Measurements from ENCODE around the gene RD3L. TPM values are rescaled to one million over a fixed set of nuclear protein-coding genes. Genes with fewer than 3 reads are reported as not detected.
"Not testable (repeated sequence)": the region's sequence is repeated elsewhere in the genome, so short reads cannot be mapped to it uniquely, and the experiment has no call there.

Gene RD3L
- not detected for total RNA-seq
- long read RNA-seq, donor 1 = 0 reads
- long read RNA-seq, donor 2 = 0 reads

DNA sequence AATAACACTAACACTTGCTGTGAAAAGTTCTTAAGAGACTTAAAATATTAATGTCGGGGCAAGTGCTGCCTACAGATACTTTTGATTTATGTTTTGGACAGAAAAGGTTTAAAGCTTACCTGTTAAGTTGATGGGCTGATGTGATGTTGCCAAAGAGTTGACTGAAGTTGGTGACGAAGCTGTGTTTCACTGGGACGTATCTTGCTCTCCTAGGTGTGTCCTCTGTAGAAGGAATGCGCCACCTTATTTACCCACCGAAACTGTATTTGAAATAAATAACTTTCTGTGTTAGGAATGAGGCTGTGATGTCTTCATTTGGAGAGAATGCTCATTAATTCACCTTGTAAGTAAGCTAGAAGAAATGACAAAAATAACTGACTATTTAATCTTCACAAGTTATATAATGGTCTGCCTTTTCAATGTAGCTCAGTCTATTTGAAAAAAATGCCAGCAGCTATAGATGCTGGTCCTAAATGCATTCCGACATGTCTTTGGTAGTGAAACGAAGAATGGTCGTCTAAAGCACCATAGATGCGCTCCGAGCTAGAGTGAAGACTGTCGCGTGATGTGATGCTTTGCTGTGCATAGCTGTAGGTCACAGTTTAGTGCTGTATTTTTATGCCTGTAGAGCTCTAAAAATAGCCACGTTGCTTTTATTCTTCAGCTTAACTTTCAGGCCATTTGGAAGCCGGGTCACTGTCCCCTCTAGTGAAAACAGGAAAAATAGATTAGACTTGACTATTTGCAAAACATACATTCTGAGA is at the start of gene RD3L:
Gene RD3L (minus strand): TSS at position 557 of the 764 bp plus-strand sequence. CDS start 834 bp downstream, outside the sequence.
- Histone ChIP-seq H3K9me3 (no peaks in the 10 kb centered on the region), H3K36me3 (ENCODE audit: low read depth) (no peaks in the 10 kb centered on the region), H3K4me1 (ENCODE audit: low read depth) (no peaks in the 10 kb centered on the region), H3K4me3 (no peak within 1 kb of the TSS)
- ATAC-seq (no peak), DNase-seq (no peak)
- TF ChIP-seq, protein P1, sequence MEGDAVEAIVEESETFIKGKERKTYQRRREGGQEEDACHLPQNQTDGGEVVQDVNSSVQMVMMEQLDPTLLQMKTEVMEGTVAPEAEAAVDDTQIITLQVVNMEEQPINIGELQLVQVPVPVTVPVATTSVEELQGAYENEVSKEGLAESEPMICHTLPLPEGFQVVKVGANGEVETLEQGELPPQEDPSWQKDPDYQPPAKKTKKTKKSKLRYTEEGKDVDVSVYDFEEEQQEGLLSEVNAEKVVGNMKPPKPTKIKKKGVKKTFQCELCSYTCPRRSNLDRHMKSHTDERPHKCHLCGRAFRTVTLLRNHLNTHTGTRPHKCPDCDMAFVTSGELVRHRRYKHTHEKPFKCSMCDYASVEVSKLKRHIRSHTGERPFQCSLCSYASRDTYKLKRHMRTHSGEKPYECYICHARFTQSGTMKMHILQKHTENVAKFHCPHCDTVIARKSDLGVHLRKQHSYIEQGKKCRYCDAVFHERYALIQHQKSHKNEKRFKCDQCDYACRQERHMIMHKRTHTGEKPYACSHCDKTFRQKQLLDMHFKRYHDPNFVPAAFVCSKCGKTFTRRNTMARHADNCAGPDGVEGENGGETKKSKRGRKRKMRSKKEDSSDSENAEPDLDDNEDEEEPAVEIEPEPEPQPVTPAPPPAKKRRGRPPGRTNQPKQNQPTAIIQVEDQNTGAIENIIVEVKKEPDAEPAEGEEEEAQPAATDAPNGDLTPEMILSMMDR (IDR thresholded peaks at IDR 0.05) = no peak
- intact Hi-C loops (cut with DNase I, micrococcal nuclease) = no loop called here

DNA sequence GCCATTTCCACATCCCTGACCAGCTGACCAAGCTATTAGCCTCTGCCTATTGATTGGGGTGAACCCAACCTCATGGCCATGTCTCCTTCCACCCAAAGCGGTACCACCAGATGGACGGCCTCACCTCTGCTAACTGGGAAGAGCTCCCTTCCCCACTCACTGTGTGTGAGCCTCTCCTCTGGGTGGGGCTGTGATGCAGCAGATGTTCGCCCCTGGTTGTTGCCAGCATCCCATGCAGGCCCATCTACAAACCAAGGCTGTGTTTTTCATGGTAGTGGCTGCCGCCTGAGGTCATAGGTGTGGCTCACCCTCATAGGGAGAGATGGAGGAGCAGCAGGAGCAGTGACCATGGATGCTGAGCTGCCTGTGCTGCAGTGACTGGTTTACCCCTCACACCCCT is 47.6 kb upstream of the RD3L start:
- ATAC-seq (no peak), DNase-seq (no peak)
- TF ChIP-seq, protein P1 (IDR thresholded peaks at IDR 0.05) = no peak
- Histone ChIP-seq H3K4me1 (ENCODE audit: low read depth) (no peaks in the 10 kb centered on the region), H3K9me3 (peaks cover 3% of the 10 kb centered on the region), H3K36me3 (ENCODE audit: low read depth) (no peaks in the 10 kb centered on the region), H3K4me3 (no peak overlapping the region)
- intact Hi-C loops (cut with DNase I, micrococcal nuclease) = loop anchor here in 1 of 2 donors (10.0 kb wide), 1 partner anchor 185 kb away; no protein-coding TSS in a partner anchor

DNA sequence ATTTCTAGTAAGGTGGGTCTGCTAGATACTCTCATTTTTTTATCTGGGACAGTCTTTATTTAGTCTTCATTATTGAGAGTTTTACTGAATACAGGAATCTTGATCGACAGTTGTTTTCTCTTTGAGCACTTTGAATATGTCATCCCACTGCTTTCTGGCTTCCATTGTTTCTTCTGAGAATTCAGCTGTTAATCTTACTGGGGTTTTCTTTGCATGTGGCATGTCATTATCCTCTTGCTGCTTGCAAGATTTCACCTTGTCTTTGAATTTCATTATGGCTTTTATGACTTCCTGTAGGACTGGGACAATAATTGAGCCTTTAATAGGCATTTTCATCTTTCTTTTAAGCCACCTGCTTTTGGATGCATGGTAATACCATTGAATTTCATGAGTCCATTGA is 46.7 kb upstream of the RD3L start:
- no peak for DNase-seq
- Histone ChIP-seq H3K36me3 (ENCODE audit: low read depth) (no peaks in the 10 kb centered on the region), H3K4me1 (ENCODE audit: low read depth) (no peaks in the 10 kb centered on the region), H3K4me3 (no peak overlapping the region), H3K9me3 (peaks cover 3% of the 10 kb centered on the region)
- TF ChIP-seq, protein P1 (IDR thresholded peaks at IDR 0.05) = no peak
- intact Hi-C loops (cut with DNase I, micrococcal nuclease) = loop anchor here in 1 of 2 donors (10.0 kb wide), 1 partner anchor 184 kb away; no protein-coding TSS in a partner anchor
- ATAC-seq = no peak

DNA sequence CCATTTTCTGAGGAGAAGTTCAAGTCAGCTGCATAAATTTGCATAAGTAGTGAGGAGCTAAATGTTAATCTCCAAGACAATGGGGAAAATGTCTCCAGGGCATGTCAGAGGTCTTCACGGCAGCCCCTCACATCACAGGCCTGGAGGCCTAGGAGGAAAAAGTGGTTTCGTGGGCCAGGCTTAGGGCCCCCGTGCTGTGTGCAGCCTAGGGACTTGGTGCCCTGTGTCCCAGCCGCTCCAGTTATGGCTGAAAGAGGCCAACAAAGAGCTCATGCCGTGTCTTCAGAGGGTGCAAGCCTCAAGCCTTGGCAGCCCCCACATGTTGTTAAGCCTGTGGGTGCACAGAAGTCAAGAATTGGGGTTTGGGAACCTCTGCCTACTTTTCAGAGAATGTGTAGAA is 41.9 kb upstream of the RD3L start:
- intact Hi-C loops (cut with DNase I, micrococcal nuclease) = loop anchor here in 1 of 2 donors (10.0 kb wide), 1 partner anchor 179 kb away; no protein-coding TSS in a partner anchor
- TF ChIP-seq, protein P1 (IDR thresholded peaks at IDR 0.05) = no peak
- Histone ChIP-seq H3K4me3 (no peak overlapping the region), H3K9me3 (peaks cover 3% of the 10 kb centered on the region), H3K4me1 (ENCODE audit: low read depth) (no peaks in the 10 kb centered on the region), H3K36me3 (ENCODE audit: low read depth) (no peaks in the 10 kb centered on the region)
- no peak for DNase-seq
- no peak for ATAC-seq

DNA sequence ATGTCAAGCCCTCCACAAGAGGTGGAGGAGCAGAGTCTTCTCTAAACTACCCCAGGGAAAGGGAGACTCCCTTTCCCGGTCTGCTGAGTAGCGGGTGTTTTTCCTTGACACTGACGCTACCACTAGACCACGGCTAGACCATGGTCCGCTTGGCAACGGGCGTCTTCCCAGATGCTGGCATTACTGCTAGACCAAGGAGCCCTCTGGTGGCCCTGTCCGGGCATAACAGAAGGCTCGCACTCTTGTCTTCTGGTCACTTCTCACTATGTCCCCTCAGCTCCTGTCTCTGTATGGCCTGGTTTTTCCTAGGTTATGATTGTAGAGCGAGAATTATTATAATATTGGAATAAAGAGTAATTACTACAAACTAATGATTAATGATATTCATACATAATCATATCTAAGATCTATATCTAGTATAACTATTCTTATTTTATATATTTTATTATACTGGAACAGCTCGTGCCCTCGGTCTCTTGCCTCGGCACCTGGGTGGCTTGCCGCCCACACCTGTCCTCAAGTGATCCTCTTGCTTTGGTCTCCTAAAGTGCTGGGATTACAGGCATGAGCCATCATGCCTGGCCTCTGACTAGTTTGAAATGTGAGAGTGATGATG is 38.4 kb upstream of the RD3L start:
- DNase-seq = peak; percentile 55 to 72 (median 66)
- H3K4me1 ChIP-seq (ENCODE audit: low read depth); ATAC-seq; H3K36me3 ChIP-seq (ENCODE audit: low read depth); H3K9me3 ChIP-seq; H3K4me3 ChIP-seq: not testable (repeated sequence)
- TF ChIP-seq, protein P1 (IDR thresholded peaks at IDR 0.05) = peak; percentile 69
- intact Hi-C loops (cut with DNase I, micrococcal nuclease) = loop anchor here in 1 of 2 donors (10.0 kb wide), 1 partner anchor 176 kb away; no protein-coding TSS in a partner anchor

Data from mucosa of descending colon (tissue), 3 donors.